ENCODE data around the gene PCOLCE2. TPM values are rescaled to one million over a fixed set of nuclear protein-coding genes. Genes with fewer than 3 reads are reported as not detected.

The PCOLCE2 gene
- total and polyA plus RNA-seq, 9 donors, result 1.5 to 47.9 (median 3.6) TPM

- intact Hi-C loops (cut with DNase I), result no loop called here
- H3K4me1 ChIP-seq (ENCODE audit: insufficient read depth), result no peaks in the 10 kb centered on the region
- TF ChIP-seq CTCF (IDR thresholded peaks at IDR 0.05) (no peak), POLR2A (IDR thresholded peaks at IDR 0.05) (no peak), EP300 (IDR thresholded peaks at IDR 0.05) (no peak)
- no peaks in the 10 kb centered on the region for H3K36me3 ChIP-seq
- no peak overlapping the region for H3K27ac ChIP-seq
- no peak overlapping the region for H3K4me3 ChIP-seq
- no peak for DNase-seq
- no peaks in the 10 kb centered on the region for H3K9me3 ChIP-seq
- 89 to 96% (median 92%) methylated on average over 1 of the region's 1 CpG for WGBS, 3 donors
- H3K27me3 ChIP-seq, result no peaks in the 10 kb centered on the region
Measured at GRCh38 chr3:142795332-142795731, 93.6 kb downstream of the PCOLCE2 start.

- Histone ChIP-seq H3K4me3 (no peak overlapping the region), H3K4me1 (ENCODE audit: insufficient read depth) (no peaks in the 10 kb centered on the region), H3K36me3 (no peaks in the 10 kb centered on the region), H3K9me3 (no peaks in the 10 kb centered on the region), H3K27me3 (no peaks in the 10 kb centered on the region), H3K27ac (no peak overlapping the region)
- WGBS, 3 donors, result 79 to 87% (median 80%) methylated on average over 4 of the region's 4 CpGs
- no peak for DNase-seq
- TF ChIP-seq POLR2A (IDR thresholded peaks at IDR 0.05), result no peak
- TF ChIP-seq EP300 (IDR thresholded peaks at IDR 0.05), result no peak
- TF ChIP-seq CTCF (IDR thresholded peaks at IDR 0.05), result no peak
- intact Hi-C loops (cut with DNase I), result no loop called here
Measured at GRCh38 chr3:142794508-142794907, 94.4 kb downstream of the PCOLCE2 start.

- no peak overlapping the region for H3K27ac ChIP-seq
- TF ChIP-seq CTCF (IDR thresholded peaks at IDR 0.05) (no peak), POLR2A (IDR thresholded peaks at IDR 0.05) (no peak), EP300 (IDR thresholded peaks at IDR 0.05) (no peak)
- H3K4me1 ChIP-seq (ENCODE audit: insufficient read depth), result no peaks in the 10 kb centered on the region
- intact Hi-C loops (cut with DNase I), result no loop called here
- DNase-seq, result no peak
- H3K9me3 ChIP-seq, result peaks cover 0 to 1% of the 10 kb centered on the region in 2 donors
- no peaks in the 10 kb centered on the region for H3K36me3 ChIP-seq
- 62 to 66% (median 64%) methylated on average over 1 of the region's 1 CpG for WGBS, 3 donors
- H3K4me3 ChIP-seq, result no peak overlapping the region
- no peaks in the 10 kb centered on the region for H3K27me3 ChIP-seq
Measured at GRCh38 chr3:142787719-142788118, 101.2 kb downstream of the PCOLCE2 start.

- H3K4me1 ChIP-seq (ENCODE audit: insufficient read depth), result no peaks in the 10 kb centered on the region
- H3K9me3 ChIP-seq, result peaks cover 0 to 3% of the 10 kb centered on the region in 2 donors
- no peak for DNase-seq
- H3K27me3 ChIP-seq, result no peaks in the 10 kb centered on the region
- 87 to 93% (median 89%) methylated on average over 4 of the region's 4 CpGs for WGBS, 3 donors
- H3K36me3 ChIP-seq, result no peaks in the 10 kb centered on the region
- no peak for TF ChIP-seq CTCF (IDR thresholded peaks at IDR 0.05)
- TF ChIP-seq EP300 (IDR thresholded peaks at IDR 0.05), result no peak
- TF ChIP-seq POLR2A (IDR thresholded peaks at IDR 0.05), result no peak
- H3K4me3 ChIP-seq, result no peak overlapping the region
- intact Hi-C loops (cut with DNase I), result no loop called here
- no peak overlapping the region for H3K27ac ChIP-seq
Measured at GRCh38 chr3:142785996-142786395, 102.9 kb downstream of the PCOLCE2 start.

All from ovary (tissue), 9 donors.